Measurements from ENCODE around the gene RBM18.
A peak's percentile ranks its signal among the peaks of the same experiment; 100 is the strongest.

The RBM18 gene

DNA sequence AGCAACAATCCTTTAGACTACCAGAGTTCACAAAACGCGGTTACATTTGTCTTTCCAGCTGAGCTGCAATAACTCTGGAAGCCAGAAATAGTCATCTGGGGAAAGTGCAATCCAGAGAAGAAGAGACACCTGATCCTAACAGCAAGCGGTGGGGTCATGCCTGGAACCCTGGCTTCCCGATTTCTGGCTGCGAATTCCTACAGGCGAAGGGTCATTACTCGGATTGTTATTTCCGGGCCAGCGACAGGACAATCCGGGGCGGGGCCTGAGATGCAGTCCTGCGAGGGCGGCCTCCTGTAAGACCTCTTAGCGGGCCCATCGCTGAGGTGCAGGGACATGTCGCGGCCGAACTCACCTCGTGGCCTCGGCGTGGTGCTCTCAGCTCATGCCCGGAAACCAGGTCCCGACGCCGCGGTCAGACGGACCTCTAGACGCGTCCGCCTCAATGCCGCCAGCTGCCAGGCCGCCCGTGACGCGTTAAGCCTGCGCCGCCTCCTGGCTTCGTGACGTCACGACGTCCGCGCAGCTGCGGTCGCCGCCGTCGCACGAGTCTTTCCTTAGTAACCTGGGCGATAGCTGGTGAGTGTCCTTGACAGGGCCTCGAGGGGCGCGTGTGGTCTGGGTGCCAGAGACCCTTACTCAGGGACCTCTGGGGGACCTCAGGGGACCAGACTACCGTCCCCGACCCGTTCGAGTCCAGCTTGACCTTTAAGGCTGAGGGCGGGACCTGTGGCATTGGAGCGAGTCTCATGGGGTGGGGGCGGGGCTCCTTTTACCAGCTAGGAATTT, at the start of gene RBM18, which contains the start of gene MRRF:
RBM18 (minus strand) TSS at position 481 of the 789 bp plus-strand sequence. CDS start 3,348 bp downstream, outside the sequence.
MRRF (plus strand) TSS at position 523 of the 789 bp plus-strand sequence. CDS start 6,010 bp downstream, outside the sequence.
- FAIRE-seq, result no peak

GRCh38 chr9:122314165-122314564, 49.5 kb upstream of the RBM18 start:
- FAIRE-seq, result no peak

DNA sequence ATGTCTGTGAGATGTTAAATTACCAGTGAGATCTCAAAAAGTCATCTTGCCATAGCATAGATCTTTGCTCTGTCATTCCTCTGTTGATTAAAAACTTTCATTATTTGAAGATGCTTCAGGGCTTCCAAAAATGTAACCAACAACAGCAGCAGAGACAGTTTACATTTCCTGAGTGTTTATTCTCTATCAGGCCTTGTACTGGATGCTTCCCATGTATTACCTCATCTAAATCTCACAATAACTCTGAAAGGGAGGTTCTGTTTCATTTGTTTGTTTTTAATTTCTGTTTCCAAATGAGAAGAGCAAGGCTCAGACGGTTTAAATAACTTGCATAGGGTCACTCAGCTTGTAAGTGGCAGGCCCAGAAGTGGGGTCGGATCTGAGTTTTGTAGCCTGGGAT, 45.2 kb upstream of the RBM18 start:
- FAIRE-seq, result no peak

GRCh38 chr9:122307925-122308324, 43.3 kb upstream of the RBM18 start:
- no peak for FAIRE-seq

- no peak for FAIRE-seq
Measured at GRCh38 chr9:122307061-122307460, 42.4 kb upstream of the RBM18 start.

- no peak for FAIRE-seq
Measured at GRCh38 chr9:122302237-122303093, 37.8 kb upstream of the RBM18 start.

DNA sequence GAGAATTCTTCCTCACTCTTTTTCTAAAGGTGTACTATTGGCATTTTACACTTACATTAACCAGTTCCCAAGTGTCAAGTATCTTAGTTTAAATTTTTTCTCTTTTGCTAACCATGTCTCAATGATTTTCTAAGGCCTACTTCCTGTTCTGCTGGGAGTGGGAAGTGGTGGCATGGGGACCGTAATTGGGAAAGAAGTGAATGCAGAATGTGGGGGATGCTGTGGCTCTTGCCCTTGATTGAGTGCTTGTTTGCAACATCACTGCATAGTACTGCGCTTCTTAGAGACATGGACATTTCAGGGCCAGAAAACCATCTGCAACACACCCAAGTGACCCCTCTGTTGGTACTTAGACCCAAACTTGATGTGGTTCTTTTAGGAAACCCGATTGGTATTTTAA, 32.9 kb upstream of the RBM18 start:
- FAIRE-seq, result no peak

GRCh38 chr9:122294531-122294930, 29.9 kb upstream of the RBM18 start:
- FAIRE-seq, result no peak

DNA sequence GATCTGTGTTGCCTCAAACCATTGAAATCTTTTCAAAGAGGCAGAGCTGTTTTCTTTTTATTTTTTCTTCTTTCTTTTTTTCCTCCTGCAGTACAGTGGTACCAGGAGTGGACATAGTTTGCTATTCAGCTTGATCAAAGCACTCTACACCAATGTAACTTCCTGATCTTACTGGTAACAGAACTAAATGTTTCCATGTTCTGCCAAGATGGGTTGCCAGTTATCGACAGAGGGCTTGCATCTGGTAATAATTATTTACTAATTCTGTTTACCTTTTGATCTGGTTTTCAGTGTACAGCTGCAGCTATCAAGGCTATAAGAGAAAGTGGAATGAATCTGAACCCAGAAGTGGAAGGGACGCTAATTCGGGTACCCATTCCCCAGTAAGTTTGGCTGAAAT, 26.8 kb upstream of the RBM18 start:
- no peak for FAIRE-seq

DNA sequence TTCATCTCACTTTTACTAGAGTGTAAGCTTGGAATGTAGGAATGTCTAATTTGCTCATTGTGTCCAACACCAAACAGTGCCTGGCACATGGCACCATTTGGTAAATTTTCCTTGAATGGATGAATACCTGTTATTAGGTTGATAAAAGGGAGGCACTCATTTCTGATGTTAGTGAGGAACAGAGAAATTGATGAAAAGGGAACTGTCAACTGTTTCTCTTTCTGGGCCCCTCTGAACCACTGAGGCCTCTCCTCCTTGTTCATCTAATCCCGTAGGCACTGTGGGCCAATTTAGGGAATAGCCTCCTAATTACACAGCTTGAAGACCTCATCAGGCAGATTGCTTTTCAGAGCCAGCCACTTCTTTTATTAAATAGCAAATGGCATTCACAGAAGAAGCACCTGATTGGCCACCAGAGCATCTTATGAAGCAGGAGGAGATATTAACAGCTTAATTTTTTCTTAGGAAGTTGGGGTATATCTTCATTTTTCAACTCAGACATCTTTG, 22.6 kb upstream of the RBM18 start:
- FAIRE-seq, result no peak

- FAIRE-seq, result no peak
Measured at GRCh38 chr9:122286764-122287163, 22.1 kb upstream of the RBM18 start.

DNA sequence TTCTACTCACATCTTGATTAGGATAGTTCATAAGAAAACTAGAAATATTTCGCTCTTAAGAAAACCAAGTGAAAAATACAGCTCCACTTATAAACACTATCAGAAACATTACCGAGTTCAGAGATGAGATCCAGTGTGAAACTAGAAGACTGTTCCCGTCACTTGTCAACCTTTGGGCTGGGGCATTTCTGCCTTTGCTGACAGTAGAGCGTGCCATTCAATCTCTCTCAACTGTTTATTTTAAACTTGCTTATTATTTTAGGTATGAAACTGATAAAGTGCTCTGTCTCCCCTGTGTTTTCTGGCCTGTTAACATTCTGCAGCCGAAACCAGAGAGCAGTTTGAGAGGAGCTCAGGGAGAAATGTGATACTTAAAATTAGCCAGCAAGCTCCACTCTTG, 16.7 kb upstream of the RBM18 start:
- no peak for FAIRE-seq

DNA sequence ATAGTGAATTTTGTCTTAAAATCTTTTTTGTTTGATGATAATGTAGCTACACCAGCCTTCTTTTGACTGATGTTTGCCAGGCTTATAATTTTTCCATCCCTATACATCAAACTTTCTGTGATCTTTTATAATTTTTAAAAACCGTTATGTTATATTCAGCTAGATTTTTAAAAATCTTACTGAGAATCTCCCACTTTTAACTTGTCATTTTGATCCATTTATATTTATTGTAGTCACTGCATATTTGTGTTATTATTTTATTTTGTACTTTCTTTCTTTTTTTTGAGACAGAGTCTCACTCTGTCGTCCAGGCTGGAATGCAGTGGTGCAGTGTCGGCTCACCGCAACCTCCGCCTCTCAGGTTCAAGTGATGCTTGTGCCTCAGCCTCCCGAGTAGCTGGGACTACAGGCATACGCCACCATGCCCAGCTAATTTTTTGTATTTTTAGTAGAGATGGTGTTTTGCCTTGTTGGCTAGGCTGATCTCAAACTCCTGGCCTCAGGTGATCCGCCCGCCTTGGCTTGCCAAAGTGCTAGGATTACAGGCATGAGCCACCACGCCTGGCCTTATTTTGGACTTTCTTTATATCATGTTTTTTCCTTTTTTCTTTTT, 12.8 kb upstream of the RBM18 start:
- peak; percentile 13 for FAIRE-seq

- no peak for FAIRE-seq
Measured at GRCh38 chr9:122276096-122276495, 11.5 kb upstream of the RBM18 start.

DNA sequence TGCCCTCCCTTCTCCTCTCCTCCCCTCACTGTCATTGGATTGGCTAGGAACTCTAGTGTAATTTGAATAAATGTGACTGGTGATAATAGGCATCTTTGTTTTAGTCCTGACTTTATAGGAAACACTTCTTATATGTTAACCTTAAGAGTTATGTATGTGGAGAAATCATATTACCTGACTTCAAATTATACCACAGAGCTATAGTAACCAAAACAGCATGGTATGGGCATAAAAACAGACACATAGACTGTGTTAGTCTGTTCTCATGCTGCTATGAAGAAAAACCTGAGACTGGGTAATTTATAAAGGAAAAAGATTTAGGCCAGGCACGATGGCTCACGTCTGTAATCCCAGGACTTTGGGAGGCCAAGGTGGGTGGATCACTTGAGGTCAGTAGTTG, 9.4 kb upstream of the RBM18 start:
- no peak for FAIRE-seq

DNA sequence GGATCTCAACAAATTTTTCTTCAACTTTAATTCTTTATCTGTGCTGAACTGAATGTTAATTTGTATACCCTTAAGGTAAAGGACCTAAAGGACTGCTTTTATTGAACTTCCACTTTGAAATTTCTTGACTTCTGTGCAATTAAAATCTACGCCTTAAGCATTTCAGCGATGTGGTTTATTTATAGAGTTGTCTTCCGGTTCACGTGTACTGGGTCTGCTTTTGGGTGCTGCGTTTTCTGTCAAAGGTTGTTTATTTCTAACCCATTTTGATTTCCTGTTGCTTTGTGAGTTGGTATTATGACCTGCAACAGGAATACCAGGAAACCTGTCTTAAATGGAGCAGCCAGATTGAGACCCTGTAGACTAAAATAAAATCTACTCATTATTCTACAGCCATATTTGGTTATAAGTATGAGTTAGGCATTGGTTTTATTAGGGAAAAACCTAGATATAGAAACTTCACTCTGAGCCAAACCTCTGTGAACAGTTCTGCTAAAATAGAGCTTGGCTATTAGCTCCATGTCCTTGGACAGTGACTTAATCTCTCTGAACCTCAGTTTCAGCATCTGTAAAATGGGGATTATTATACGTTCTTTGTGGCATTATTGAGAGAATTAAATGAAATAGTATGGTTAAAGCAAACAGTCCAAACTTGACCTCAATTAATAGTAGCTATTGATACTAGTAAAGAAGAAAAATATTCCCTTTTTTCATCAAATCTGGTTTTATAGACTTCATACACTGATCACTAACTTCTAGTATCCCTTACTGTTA, 3.6 kb upstream of the RBM18 start:
- no peak for FAIRE-seq

DNA sequence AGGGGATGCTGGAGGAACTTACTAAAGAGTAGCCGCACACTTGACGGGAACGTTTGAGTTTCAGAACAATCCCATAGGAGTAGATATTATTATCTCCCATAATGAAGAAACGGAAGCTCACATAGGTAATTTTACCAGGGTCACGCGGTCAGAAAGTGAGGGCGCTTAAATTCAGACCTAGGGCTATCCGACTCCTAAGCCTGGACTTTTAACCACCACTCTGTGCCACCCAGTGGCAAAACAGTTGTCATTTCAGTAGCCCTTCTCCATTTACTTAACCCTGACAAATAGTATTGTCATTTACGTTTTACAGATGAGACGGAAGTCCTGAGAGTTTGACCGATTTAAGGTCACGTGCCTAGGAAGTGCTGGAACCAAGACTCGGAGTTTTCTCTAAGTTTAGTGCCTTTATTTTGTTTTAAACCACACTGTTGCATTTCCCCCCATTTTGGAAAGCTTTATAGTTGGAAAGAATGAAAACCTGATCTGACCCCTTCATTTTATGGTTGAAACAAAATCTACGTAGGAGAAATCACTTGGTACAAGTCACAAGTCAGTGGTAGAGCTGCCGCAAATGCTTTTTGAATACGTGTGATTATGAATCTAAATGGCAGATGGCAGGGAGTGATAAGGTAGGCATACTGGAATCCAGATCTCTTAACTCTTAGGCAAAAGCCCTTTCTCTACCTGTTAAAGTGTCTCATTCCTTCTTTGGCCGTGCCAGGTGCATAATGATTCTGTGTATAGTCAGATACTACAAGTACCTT, 692 bp upstream of the RBM18 start:
- FAIRE-seq, result no peak

DNA sequence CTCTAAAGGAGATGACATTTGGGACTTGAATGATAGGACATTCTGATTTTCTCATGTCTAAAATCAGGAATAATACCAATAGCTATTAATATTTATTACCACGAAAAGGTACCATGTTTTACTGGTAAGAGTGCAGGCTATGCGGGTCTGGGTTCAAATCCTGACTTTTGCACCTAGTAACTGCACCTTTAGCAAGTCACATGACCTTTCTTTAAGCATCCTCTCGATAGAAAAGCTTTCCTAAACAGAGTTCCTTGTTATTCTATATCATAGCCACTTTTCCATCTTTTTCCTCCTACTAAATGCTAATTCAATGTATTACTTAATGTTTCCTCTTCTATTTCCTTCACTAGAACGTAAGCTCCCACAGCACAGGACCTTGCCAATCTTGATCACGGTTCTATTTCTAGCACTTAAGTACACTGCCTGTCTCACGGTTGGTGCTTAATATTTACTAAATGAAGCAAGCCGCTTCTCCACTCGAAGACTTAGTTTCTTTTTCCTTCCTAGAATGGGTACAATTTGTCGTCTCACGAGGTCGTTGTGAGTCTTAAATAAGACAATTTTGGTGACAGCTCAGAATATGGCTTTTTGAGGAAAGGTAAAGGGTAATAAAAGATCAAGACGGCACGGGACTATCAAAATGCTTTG, 816 bp downstream of the RBM18 start:
- FAIRE-seq, result no peak

GRCh38 chr9:122262073-122262472, 2.6 kb downstream of the RBM18 start:
- FAIRE-seq, result no peak

DNA sequence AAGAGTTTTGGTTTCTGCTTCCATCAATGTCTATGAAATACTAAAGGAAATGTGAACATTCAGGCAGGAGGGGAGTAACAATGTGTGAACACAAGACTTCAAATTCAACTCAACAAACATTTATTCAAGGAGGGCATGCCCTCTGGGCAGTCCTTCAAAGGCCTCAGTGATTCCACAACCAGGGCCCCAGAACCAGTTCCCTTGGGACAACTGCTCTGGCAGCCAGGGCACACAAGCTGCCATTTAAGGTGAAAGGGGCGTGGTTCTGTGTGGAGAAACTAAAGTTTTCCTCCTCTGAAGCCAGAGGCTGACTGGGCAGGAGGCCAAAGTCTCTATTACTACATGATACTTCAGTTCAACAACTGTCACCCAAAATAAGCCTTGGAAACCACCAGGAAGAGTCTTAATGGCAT, 3.2 kb downstream of the RBM18 start:
- FAIRE-seq, result no peak

GRCh38 chr9:122258886-122259415, 5.7 kb downstream of the RBM18 start:
- FAIRE-seq, result no peak
